Vagina (tissue), 2 donors: Measurements from ENCODE around the gene IL1RAPL1. TPM values are rescaled to one million over a fixed set of nuclear protein-coding genes. Genes with fewer than 3 reads are reported as not detected.

Experiments used
- DNase-seq, 2 donors: peaks; one replicate each; pipeline ENCODE4 v3.0.0-alpha.2; 2017; ENCODE audit errors: extremely low spot score in 2 of 2
- H3K27ac ChIP-seq: fragments of 200-600 bp; sonication (generic); one replicate; pipeline ENCODE4 v1.5.1; 2019
- H3K27me3 ChIP-seq: fragments of 200-600 bp; sonication (generic); one replicate; pipeline ENCODE4 v1.5.1; 2019
- H3K36me3 ChIP-seq, 2 donors: fragments of 200-600 bp; sonication (generic); one replicate each; pipeline ENCODE4 v1.5.1; 2017 to 2019
- H3K4me1 ChIP-seq: fragments of 200-600 bp; sonication (generic); one replicate; pipeline ENCODE4 v1.5.1; 2019
- H3K4me3 ChIP-seq, 2 donors: fragments of 200-600 bp; sonication (generic); 1 replicate in 1 of 2; 2 replicates in 1 of 2; pipeline ENCODE4 v1.5.1; 2016 to 2019
- H3K9me3 ChIP-seq: fragments of 200-600 bp; sonication (generic); one replicate; pipeline ENCODE4 v1.5.1; 2019
- CTCF ChIP-seq, 3 experiments: fragments of 450-650 bp in 2 of 3; fragments of 200-600 bp in 1 of 3; sonication (generic) in 1 of 3; IDR thresholded peaks; one replicate each; pipeline ENCODE4 v1.5.1; 2017 to 2019; ENCODE audit warnings: antibody characterized with exemption in 3 of 3, mild to moderate bottlenecking in 2 of 3, moderate library complexity in 2 of 3
- POLR2A ChIP-seq, 2 donors: fragments of 450-650 bp; IDR thresholded peaks; one replicate each; pipeline ENCODE4 v1.6.1; 2017; ENCODE audit warnings: antibody characterized with exemption in 2 of 2, mild to moderate bottlenecking in 2 of 2, moderate library complexity in 2 of 2
- POLR2AphosphoS5 ChIP-seq, 2 donors: sonication (generic); formaldehyde crosslinking; IDR thresholded peaks; one replicate each; pipeline ENCODE4 v1.9.0; 2017; ENCODE audit warnings: antibody characterized with exemption in 2 of 2, mild to moderate bottlenecking in 2 of 2, low read depth in 1 of 2; ENCODE audit not compliant: insufficient read depth in 1 of 2
- intact Hi-C: fragments of 100-400 bp; cut with DNase I; formaldehyde crosslinking; loops from one replicate; pipeline ENCODE4 v1.15.1; 2023
- total RNA-seq: library from RNA; depleted of rRNA; stranded (reverse); fragments of >200 nt; gene quantifications from one replicate; pipeline ENCODE4 v1.2.3, GENCODE V29; 2016

Gene IL1RAPL1
- total RNA-seq, 1 donor from 2014 or later, result not detected

- Histone ChIP-seq H3K27me3 (no peaks in the 10 kb centered on the region), H3K4me1 (no peaks in the 10 kb centered on the region), H3K27ac (no peak overlapping the region), H3K9me3 (no peaks in the 10 kb centered on the region), H3K36me3 (no peaks in the 10 kb centered on the region), H3K4me3 (no peak overlapping the region)
- intact Hi-C loops, result no loop called here
- TF ChIP-seq CTCF (IDR thresholded peaks at IDR 0.05), result no peak
- no peak for TF ChIP-seq POLR2A (IDR thresholded peaks at IDR 0.05)
- no peak for DNase-seq
These were observed 1271.5 kb downstream of the IL1RAPL1 start for GRCh38 chrX:29858714-29859113.

- Histone ChIP-seq H3K36me3 (no peaks in the 10 kb centered on the region), H3K27me3 (no peaks in the 10 kb centered on the region), H3K27ac (no peak overlapping the region), H3K9me3 (no peaks in the 10 kb centered on the region), H3K4me3 (no peak overlapping the region), H3K4me1 (no peaks in the 10 kb centered on the region)
- intact Hi-C loops, result no loop called here
- TF ChIP-seq POLR2A (IDR thresholded peaks at IDR 0.05) (no peak), CTCF (IDR thresholded peaks at IDR 0.05) (no peak), POLR2AphosphoS5 (IDR thresholded peaks at IDR 0.05; ENCODE audit: insufficient read depth in 1 of 2, low read depth in 1 of 2) (no peak)
- no peak for DNase-seq
These were observed 1275.0 kb downstream of the IL1RAPL1 start for GRCh38 chrX:29862126-29862677.

GRCh38 chrX:29867971-29868370 lies 1280.7 kb downstream of the IL1RAPL1 start:
- no peaks in the 10 kb centered on the region for H3K9me3 ChIP-seq
- no peaks in the 10 kb centered on the region for H3K27me3 ChIP-seq
- intact Hi-C loops, result no loop called here
- no peaks in the 10 kb centered on the region for H3K36me3 ChIP-seq
- no peak for DNase-seq
- no peak for TF ChIP-seq POLR2AphosphoS5 (IDR thresholded peaks at IDR 0.05; ENCODE audit: insufficient read depth in 1 of 2, low read depth in 1 of 2)
- no peak for TF ChIP-seq POLR2A (IDR thresholded peaks at IDR 0.05)
- TF ChIP-seq CTCF (IDR thresholded peaks at IDR 0.05), result no peak
- H3K4me3 ChIP-seq, result no peak overlapping the region
- no peak overlapping the region for H3K27ac ChIP-seq
- no peaks in the 10 kb centered on the region for H3K4me1 ChIP-seq

- TF ChIP-seq CTCF (IDR thresholded peaks at IDR 0.05), result no peak
- no peak for TF ChIP-seq POLR2A (IDR thresholded peaks at IDR 0.05)
- TF ChIP-seq POLR2AphosphoS5 (IDR thresholded peaks at IDR 0.05; ENCODE audit: insufficient read depth in 1 of 2, low read depth in 1 of 2), result no peak
- intact Hi-C loops, result no loop called here
- DNase-seq, result no peak
These were observed 1282.6 kb downstream of the IL1RAPL1 start for GRCh38 chrX:29869837-29870236.

GRCh38 chrX:29870608-29871007 lies 1283.4 kb downstream of the IL1RAPL1 start:
- no peak for DNase-seq
- no peaks in the 10 kb centered on the region for H3K9me3 ChIP-seq
- H3K36me3 ChIP-seq, result no peaks in the 10 kb centered on the region
- TF ChIP-seq CTCF (IDR thresholded peaks at IDR 0.05) (no peak), POLR2AphosphoS5 (IDR thresholded peaks at IDR 0.05; ENCODE audit: insufficient read depth in 1 of 2, low read depth in 1 of 2) (no peak), POLR2A (IDR thresholded peaks at IDR 0.05) (no peak)
- intact Hi-C loops, result no loop called here
- H3K4me1 ChIP-seq, result no peaks in the 10 kb centered on the region
- no peak overlapping the region for H3K4me3 ChIP-seq
- H3K27ac ChIP-seq, result no peak overlapping the region
- H3K27me3 ChIP-seq, result no peaks in the 10 kb centered on the region

More at GRCh38 chrX:29869837-29870236, 1282.6 kb downstream of the IL1RAPL1 start:
- H3K4me1 ChIP-seq, result no peaks in the 10 kb centered on the region
- H3K4me3 ChIP-seq, result no peak overlapping the region
- H3K9me3 ChIP-seq, result no peaks in the 10 kb centered on the region
- H3K36me3 ChIP-seq, result no peaks in the 10 kb centered on the region
- H3K27me3 ChIP-seq, result no peaks in the 10 kb centered on the region
- no peak overlapping the region for H3K27ac ChIP-seq
